NCI-H2196 (cell line): ENCODE measurements around the gene BABAM2.
"Not testable (repeated sequence)": the region's sequence is repeated elsewhere in the genome, so short reads cannot be mapped to it uniquely, and the experiment has no call there.

Experiments
- DNase-seq: peaks from one replicate; lab custom pipeline; 2025; ENCODE audit not compliant: unreplicated experiment; lab: John Stamatoyannopoulos, UW

The BABAM2 gene

DNA sequence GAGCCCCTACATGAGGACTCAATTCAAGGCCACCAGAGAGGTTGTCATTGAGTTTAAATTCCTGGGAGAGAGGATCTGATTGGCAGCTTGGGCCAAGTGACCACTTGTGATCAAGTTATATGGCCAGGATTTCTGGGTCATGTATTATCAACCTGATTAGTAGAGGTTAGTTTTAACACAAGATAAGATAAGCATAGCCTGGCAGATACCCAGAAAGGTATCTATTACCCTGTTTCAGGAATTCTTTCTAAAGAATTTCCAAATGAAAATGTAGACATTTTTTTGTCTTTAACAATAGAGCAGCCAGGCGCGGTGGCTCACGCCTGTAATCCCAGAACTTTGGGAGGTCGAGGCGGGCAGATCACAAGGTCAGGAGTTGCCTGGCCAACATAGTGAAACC is 50.5 kb downstream of the BABAM2 start:
- no peak for DNase-seq

DNA sequence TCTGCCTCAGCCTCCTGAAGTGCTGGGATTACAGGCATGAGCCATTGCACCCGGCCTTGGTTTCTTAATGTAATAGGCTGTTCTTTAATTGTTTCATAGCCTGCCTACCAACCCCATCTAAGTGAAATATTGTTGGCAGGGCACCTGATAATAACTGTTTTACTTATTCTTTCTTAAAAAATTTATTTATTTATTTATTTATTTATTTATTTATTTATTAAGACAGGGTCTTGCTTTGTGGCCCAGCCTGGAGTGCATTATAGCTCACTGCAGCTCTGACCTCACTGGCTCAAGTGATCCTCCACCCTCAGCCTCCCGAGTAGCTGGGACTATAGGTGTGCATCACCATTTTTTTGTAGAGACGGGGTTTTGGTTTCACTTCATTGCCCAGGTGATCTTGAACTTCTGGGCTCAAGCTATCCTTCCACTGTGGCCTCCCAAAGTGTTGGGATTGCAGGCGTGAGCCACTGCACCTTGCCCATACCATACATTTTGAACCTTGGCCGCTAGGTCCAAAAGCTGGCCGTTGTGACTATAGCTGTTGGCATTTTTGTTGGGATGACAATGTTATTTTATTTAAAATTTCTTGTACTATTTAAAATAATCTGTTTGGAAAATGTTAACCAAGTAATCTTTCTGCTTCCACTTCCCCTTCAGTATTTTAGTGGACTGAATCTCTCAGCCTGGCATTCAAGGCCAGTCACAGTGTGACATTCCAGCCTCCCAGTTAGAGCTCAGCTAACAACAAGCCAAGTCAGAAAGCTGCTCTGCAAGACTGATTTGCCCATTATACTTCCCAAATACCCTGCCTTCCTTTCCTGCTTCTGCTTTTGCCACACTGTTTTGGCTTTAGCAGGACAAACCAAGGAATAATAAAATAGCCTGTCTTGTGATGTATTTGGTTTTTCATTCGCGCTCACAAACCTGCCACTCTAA is 52.4 kb downstream of the BABAM2 start:
- no peak for DNase-seq

DNA sequence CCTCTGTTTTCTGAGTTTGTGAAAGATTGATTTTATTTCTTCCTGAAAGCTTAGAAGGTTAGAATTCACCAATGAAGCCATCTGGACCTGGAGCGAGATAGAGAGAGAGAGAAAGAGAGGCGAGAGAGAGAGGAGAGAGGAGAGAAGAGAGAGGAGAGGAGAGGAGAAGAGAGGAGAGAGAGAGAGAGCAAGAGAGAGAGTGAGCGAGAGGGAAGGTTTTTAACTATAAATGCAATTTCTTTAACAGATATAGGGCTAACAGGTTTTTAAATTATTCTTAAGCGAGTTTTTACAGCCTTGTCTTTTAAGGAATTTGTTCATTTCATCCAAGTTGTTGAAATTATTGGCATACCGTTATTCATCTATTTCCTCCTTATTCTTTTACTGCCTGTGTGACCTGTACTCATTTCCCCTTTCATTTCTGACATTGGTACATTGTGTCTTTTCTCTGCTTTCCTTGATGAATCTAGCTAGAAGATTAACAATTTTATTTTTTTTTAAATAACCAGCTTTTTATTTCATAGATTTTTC is 56.1 kb downstream of the BABAM2 start:
- no peak for DNase-seq

DNA sequence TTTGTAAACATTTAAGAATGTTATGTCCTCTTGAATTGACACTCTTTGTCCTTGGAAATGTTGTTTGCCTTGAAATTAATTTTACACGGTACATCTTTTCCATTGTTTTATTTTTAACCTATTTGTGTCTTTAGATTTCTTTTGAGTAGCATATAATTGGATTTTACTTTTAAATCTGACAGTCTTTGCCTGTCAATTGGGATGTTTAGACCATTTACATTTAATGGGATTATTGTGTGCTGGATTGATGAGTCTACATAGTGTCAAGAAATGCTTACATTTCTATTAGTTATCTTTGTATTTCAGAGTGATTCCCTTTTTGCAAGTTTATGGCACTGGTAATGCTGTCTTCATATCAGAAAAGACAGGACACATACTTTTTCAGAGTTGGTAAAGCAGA is 61.5 kb downstream of the BABAM2 start:
- no peak for DNase-seq

DNA sequence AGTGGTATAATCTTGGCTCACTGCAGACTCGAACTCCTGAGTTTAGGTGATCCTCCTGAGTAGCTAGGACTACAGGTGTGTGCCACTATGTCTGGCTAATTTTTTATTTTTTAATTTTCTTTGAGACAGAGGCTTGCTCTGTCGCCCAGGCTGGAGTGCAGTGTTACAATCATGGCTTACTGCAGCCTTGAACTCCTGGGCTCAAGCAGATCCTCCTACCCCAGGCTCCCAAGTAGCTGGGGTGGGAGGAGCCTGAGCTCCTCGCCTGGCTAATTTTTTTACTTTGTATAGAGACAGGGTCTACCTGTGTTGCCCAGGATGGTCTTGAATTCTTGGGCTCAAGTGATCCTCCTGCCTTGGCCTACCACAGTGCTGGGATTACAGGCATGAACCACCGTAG is 62.5 kb downstream of the BABAM2 start:
- no peak for DNase-seq

DNA sequence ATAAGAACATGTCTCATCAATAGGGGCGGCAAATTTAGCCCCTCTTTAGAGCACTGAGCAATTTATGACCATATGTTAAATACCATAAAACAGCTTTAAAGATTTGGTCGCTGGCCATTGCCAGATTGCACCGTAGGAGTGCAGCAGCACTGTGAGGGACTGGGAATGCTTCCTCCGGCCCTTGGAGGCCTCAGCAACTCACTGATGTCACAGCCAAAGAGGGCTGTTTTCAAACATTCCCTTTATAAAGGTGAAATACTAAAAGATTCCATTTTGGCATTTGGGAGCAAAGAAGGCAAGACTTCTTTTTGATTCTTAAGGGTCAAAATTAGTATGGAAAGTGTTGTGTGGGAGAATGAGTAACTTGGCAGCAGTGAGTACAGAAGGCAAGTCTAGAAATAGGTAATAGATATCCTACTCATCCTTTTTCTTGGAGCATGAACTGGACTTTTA is 63.7 kb downstream of the BABAM2 start:
- no peak for DNase-seq

DNA sequence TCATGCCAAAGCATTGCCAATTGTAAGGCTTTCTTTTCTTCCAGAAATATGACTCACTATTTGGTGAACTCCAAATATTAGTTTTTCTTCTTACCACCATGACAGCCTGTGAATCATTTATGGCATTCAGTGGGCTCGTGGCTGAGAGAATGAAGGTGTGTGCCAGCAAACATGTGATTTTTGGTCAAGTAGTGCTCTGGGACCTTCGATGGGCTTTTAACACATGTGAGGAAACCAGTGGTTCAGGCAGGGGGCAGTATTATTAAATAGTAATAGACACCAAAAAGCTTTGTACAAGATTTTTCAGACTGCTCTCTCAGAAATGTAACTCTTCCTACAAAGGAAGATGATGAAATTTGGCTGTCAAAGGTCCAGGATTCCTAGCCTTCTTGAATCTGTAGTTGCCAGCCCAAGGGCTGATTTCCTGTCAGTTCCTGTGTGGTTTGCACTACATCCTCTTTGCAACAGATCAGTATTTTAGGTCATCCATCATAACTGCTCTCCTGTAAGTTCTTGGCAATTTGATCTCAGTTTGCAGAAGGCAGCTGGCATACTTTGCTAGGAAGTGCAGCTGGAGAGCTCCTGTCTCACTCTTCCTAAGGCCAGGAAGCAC is 64.3 kb downstream of the BABAM2 start:
- DNase-seq: peak; percentile 45

DNA sequence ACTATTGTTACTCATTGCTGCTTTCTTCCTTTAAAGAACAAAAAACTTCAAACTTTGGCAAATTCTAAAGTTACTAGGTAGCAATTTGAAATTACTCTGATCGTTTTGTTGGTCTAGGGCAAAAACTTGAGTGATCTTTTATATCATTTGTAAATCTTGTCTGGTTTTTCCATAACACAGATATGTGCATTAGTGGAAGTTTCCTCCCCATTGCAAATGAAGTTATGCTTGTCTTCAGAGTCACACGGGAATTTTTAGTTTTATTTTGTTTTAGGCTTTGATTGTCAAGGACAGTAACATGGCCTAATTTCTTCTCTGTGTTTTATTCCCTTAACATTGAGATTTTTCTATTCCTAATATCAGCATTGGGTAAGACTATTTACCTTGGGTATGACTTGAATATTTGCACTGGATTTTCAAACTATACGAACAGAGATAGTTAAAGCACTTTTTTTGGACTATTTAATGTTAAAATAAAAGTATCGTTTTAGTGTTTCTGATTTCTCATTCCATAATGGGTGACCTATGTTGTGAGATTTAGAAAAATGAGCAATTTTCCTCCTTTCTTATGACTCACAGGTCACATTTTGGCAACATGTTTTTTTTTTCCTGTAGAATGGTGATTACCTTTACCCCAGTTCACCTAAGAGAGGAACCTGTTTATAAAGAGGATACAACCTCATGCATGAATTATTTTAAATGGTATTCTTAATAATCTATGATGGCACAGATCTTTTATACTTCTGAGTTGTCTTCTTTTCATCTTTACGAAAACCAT is 65.0 kb downstream of the BABAM2 start:
- DNase-seq: no peak

DNA sequence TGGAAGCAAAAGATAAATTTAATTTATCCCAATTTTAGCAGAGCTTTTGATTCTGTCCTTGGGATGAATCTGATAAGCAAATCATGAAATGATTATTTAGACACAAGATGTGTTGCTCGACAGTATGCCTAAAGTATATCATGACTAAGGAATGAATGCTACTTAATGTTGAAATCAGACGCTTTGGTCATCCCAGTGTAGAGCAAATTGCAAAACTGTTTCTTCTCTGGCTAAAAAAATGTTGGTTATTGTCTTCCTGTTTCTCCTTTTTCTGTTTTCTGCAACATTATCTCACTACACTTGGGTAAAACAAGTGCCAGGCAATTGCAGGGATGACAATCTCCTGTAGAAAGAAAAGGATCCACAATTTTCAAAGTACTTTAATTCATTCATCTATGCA is 66.4 kb downstream of the BABAM2 start:
- DNase-seq: no peak

DNA sequence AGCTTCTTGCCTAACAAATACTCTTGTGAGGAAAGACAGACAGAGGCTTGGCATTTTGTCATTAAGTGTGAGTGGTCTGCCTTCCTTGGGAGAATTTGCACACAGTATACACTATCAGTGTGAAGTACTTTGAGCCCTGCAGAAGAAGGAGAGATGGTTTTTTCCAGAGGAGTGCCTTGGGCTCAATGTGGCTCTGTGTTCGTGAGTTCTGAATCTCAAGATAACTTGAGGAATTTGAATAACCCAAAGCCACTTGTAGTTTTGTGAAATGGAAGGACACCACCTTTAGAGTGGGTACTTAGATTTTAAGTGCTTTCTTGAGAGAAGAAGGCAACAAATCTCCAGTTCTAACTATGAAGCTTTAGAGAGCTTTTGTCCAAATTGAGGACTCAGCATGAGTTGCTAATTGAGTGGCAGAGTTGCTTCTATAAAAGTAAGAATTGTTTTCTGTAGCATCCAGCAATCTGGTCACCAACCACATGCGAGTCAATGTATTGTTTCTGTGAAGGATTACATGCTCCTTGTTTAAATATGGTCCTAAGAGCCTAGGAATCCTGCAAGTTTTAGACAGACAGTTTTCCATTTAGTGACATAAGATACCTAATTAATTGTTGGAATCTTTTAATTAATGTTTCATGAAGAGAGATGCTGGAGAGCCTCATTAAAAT is 68.3 kb downstream of the BABAM2 start:
- no peak for DNase-seq

DNA sequence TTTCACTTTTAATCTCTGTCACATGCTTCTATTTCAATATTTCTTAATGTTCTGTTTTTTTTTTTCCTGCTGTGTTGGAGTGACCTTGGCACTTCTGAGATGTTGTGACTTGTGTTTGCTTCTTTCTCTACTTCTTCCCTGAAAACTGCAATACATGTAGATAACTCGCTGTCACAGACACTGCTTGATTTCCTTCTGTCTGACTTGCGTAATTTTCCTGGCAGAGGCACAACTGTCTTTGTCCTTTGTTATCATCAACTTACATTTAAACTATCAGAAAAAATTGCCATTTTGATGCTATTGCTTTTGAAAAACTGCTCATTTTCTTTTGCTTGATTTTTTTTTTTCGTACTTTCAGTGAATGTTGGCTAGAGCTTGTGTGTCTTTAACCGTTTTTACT is 69.0 kb downstream of the BABAM2 start:
- no peak for DNase-seq

DNA sequence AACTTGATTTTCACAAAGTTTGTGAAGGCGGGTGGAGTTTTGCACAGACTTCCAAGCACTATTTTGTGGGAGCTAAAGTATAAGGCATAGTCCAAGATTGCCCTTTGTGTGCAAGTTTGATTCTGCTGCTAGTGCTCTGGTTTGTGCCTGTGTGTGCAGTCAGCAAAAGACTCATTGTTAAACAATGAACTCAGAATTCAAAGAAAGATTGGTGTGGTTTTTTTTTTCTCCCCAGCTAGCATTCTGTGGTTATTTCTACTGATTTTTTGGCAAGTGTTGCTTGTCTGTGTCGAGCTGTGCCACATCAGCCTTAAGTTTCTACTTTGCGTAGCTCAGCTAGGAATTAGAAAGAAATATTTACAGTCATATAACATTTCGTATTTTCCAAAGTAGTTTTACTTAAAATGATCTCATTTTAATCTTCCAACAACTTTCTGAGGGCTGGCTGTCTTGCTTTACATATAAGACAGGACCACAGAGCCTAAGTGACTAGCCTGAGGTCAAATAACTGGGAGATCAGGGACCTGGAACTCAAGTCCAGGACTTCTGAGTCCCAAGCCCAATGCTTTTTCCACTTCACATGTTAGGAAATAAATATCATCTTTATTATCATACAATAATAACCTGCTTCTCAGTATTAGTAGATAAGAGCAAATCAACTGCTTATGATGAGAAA is 69.8 kb downstream of the BABAM2 start:
- DNase-seq: no peak

DNA sequence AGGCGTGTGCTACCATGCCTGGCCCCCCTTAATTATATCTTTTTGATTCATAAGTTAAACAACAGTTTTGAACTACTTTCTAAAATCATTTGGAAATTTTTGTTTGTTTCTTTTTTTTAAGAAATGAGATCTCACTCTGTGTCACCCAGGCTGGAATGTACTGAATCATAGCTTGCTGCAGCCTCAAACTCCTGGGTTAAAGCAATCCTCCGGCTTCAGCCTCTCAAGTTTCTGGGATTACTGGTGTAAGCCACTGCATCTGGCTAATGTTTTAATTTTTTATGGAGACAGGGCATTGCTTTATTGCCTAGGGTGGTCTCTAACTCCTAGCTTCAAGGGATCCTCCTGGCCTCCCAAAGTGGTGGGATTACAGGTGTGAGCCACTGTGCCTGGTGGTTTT is 71.5 kb downstream of the BABAM2 start:
- DNase-seq: no peak

DNA sequence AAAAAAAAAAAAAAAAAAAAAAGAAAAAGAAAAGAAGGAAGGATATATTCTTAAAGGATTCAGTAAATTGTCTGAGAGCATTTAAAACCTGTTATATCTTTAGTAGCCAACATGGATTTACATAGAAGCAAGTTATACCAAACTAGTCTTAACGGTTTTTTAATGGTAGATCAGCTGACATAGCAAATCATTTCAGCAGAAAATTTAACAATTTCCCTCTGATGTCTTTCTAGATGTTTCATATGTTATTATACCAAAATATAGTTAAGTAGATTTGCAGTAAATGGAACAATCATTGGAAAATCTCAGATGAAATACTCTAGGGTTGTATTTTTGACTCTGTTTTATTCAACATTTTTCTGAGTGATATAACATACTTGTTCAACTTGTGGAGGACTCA is 72.9 kb downstream of the BABAM2 start:
- DNase-seq: no peak

DNA sequence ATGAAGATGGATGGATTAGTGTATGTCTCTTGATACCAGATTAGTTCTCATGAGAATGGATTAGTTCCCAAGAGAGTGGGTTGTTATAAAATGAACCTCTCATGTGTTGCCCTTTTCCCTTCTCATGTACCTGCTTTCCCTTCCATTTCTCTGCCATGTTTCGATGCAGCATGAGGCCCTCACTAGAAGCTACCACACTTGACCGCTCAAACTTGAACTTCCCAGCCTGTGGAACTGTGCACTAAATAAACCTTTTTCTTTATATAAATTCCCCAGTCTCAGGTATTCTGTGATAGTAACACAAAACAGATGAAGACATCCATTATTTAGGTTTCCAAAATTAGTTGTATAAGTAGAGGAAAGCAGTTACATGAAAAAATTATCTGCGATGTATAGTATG is 73.5 kb downstream of the BABAM2 start:
- no peak for DNase-seq

DNA sequence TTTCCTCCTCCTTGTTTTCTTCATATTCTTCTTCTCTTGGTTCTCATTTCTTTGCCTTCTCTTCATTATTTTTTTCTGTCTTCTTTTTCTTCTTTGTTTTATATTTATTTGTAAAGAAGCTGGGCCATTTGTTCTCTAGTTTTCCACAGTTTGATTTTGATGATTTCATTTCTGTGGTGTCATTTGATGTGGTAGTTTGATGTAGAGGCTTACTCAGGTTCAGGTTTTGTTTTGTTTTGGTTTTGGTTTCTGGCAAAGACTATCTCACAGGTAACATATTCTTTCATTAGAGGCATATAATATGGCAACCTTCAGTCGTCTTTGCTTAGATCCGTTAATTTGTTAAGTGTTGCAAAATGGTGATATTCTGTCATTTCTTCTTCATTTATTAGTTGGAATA is 75.3 kb downstream of the BABAM2 start:
- no peak for DNase-seq

DNA sequence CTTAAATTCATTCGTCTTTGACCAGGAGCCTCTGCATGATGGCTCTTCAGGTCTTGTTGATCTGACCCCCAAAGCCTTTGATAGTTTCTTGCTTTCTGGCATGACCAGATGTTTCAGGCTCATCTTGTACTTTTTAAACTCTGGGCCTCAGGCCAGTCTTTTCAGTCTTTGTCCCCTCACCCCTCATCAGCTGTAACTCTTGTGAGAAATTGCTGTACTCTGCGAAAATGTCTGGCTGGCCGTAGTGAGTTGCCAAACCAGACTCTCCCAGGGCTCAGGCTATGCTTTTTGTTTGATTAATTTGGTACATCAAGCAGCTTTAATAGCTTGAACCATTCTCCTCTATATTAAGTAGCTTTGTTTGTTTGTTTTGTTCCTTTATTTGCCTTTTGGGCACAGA is 75.9 kb downstream of the BABAM2 start:
- DNase-seq: no peak

DNA sequence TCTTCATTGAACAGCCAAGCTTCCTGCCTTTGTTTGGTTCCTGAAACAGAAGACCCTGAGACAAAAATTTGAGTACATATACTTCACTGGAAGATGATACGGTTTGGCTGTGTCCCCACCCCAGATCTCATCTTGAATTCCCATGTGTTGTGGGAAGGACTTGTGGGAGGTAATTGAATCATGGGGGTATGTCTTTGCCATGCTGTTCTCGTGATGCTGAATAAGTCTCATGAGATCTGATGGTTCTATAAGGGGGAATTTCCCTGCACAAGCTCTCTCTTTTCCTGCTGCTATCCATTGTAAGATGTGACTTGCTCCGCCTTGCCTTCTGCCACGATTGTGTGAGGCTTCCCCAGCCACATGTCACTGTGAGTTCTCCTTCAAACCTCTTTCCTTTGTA is 76.5 kb downstream of the BABAM2 start:
- DNase-seq: no peak

DNA sequence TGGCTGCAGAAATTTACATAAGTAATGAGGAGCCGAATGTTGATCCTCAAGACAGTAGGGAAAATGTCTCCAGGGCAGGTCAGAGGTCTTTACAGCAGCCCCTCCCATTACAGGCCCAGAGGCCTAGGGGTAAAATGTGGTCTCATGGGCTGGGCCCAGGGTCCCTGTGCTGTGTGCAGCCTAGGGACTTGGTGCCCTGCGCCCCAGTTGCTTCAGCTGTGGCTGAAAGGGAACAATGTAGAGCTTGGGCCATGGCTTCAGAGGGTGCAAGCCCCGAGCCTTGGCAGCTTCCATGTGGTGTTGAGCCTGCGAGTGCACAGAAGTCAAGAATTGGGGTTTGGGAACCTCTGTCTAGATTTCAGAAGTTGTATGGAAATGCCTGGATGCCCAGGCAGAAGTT is 77.5 kb downstream of the BABAM2 start:
- DNase-seq: not testable (repeated sequence)

DNA sequence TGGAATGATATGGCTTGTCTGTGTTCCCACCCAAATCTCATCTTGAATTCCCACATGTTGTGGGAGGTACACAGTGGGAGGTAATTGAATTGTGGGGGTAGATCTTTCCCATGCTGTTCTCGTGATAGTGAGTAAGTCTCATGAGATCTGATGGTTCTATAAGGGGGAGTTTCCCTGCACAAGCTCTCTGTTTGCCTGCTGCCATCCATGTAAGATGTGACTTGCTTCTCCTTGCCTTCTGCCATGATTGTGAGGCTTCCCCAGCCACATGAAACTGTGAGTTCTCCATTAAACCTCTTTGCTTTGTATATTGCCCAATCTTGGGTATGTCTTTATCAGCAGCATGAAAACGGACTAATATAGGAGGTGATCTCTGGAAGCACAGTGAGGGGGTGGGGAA is 78.4 kb downstream of the BABAM2 start:
- DNase-seq: not testable (repeated sequence)
